Endometrial microvascular endothelial cells (primary cell): ENCODE measurements around the gene OBSL1. TPM values are rescaled to one million over a fixed set of nuclear protein-coding genes. Genes with fewer than 3 reads are reported as not detected.

Experiments used
- in situ Hi-C: cut with HindIII; loops from 2 replicates; pipeline ENCODE4 v1.10.0; 2017; ENCODE audit warnings: low sequenced_read_pairs, low pct_unique_long_range_greater_than_20kb; ENCODE audit errors: inconsistent ontology term
- total RNA-seq: library from RNA; depleted of rRNA; stranded (reverse); fragments of >200 nt; gene quantifications from one replicate; pipeline ENCODE4 v1.2.3, GENCODE V29; 2015; ENCODE audit errors: inconsistent ontology term

The OBSL1 gene
- 3.3 TPM for total RNA-seq

DNA sequence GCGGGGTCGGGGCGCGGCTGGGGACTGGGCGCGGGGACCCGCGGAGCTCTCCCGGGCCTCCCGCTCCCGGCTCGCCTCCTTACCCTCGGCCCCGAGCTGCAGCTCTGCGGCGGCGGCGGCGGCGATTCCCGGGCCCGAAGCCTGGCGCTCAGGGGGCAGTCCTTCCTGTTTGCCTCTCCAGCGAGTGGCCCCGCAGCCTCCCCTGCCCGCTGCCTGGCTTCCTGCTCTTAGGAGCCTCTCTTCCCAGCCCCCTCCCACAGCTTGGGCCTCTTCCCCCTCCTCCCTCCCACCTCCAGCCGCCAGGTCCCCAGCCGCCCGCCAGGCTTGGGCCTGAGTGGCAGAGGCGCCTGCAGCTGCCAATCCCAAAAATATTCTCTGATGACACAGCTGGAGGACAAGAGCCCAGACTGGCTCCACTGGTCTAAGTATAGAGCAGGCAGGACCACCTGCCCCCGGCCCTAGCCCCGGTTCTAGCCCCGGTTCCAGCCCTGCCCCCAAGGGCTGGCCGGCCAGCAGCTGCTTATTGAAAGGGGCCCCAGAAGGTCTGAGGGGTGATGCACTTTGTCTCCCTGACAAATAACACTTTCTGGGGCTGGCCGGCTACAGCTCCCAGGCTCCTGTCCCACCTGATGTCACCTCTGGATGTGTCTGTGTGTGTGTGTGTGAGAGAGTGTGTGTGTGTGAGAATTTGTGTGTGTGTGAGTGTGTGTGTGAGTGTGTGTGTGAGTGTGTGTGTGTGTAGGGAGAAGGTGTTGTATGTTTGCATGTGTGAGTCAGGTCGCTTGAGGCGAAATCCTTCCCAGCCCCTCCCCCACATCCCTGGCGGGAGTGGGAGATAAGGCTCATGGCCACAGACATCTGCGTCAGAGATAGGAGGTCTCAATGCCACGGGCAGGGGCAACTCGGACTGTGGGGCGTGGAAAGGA lies at the start of gene OBSL1:
TSS of gene OBSL1 (minus strand) at position 229 of the 926 bp plus-strand sequence. CDS start 307 bp downstream, outside the sequence.
- in situ Hi-C loops = no loop called here

GRCh38 chr2:219620546-219620945 lies 49.2 kb upstream of the OBSL1 start:
- in situ Hi-C loops = no loop called here

GRCh38 chr2:219619235-219619634 lies 47.9 kb upstream of the OBSL1 start:
- in situ Hi-C loops = no loop called here

GRCh38 chr2:219618733-219619122 lies 47.4 kb upstream of the OBSL1 start:
- in situ Hi-C loops = no loop called here

GRCh38 chr2:219616550-219616949 lies 45.2 kb upstream of the OBSL1 start:
- in situ Hi-C loops = no loop called here

DNA sequence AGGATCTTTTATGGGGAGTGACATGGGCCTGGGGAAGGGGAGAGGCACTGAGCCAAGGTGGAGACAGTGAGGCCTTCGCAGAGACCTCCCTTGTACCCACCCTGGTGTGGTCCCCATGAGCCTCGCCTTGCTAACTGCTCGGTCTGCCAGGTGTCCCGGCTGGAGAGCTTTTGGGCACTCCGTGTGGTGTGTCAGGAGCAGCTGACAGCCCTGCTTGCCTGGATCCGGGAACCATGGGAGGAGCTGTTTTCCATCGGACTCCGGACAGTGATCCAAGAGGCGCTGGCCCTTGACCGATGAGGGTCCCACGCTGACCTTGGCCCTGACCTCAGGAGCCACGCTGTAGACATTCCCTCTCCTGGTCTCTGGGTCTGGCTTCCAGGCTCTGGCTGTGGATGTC lies 44.6 kb upstream of the OBSL1 start:
- in situ Hi-C loops = no loop called here

GRCh38 chr2:219615036-219615435 lies 43.7 kb upstream of the OBSL1 start:
- in situ Hi-C loops = no loop called here

DNA sequence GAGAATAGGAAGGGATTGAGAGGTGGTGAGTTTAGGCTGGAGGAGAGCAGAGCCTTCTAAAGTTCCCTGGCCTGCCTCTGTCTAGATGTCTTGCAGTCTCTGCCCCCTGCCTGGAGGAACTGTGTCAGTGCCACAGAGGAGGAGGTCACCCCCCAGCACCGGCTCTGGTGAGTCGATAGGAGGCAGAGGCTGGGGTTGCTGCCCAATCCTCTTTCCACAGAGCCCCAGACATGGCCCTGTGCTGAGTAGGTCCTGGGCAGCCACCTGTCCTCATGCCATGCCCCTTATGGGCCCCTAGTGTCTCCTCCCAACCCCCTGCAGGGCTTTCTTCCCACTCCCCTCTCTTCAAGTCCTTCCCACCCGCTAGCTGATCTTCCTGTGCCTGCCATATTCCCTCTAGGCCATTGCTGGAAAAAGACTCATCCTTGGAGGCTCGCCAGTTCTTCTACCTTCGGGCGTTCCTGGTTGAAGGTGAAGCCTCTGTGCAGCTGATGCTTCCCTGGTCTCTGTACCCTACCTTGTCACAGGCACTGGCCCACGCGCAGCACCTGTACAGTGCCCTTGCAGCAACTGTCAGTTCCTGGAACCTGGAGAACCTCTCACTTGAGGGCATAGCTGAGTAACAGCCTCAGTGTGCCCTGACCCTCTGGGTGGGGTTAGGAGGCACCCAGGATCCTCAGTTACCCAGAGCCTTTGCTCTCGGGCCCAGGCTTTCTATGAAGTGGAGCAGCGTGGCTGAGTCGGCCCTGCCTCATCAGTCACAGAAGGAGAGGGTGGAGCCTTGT lies 42.9 kb upstream of the OBSL1 start:
- in situ Hi-C loops = no loop called here

- in situ Hi-C loops = no loop called here
These were observed 42.2 kb upstream of the OBSL1 start for GRCh38 chr2:219613461-219614070.

DNA sequence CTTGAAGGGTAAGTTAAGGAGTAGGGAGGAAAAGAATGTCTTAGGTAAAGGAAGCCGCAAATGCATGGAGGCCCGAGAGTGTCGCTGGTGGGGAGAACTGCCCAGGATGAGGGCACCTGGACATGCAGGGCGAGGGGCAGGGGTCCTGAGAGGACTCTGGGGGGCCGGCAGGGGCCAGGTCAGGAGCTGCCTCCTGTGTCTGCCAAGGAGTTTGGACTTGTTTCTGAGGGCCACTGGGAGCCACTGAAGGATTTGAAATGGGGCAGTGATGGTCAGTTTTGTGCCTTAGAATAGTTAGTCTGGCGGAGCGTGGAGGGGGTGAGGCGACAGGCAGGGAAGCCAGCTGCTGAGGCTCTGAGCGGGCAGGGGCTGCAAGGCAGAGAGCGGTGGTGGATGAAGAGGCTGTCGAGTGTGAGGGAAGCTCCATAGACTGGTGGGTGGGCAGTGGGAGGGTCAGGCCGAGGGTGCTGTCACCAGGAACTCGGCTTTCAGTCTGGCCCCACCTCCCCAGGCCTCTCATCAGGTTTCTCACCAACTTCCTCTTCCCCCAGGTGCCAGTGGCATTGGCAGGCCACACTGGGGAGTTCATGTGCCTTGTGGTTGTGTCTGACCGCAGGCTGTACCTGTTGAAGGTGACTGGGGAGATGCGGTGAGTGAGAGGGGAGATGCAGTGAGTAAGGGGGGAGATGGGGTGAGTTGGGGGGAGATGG lies 41.4 kb upstream of the OBSL1 start:
- in situ Hi-C loops = no loop called here

DNA sequence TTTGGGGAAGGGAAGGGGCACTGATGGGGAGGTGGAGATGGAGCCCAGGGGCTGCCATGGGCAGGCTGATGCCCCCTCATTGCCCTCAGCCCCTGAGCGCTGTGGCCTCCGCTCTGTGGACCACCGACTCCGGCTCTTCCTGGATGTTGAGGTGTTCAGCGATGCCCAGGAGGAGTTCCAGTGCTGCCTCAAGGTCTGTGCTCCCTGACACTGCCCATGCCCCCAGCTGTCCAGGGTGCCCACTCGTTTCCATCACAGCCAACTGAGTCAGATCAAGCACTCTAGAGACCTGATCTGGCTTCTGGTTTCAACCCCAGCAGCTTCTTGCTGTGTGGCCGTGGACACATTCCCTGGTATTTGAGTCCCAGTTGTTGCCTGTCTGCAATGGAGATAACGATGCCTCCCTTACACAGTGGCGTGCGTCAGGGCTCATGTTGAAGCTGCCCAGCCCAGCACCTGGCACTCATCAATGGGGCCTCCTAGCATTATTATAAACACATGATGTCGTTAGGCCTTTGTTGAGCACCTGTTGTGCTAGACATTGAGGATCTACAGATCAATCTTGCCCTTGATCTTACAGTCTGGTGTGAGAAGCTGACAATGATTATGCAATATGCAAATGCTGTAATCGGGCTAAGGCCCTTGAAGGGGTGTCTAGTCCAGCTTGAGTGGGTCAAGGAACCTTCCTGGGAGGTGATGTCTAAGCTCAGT lies 40.7 kb upstream of the OBSL1 start:
- in situ Hi-C loops = no loop called here

DNA sequence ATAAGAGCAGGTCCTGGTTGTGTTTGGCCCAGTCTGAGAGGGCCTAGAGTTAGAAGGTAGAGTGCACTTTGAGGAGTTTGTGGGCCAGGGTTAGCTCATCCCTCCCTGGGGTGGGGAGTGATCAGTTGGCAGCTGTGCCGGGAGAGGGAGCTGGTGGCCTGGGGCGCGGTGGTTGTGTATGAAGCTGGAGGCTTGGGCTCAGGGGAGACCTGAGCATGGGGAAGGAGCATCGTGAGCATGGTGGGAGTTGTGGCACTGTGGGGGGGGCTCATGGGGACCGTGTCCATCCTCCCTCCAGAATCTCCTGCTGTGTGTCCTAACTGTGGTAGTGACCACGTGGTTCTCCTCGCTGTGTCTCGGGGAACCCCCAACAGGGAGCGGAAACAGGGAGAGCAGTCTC lies 40.0 kb upstream of the OBSL1 start:
- in situ Hi-C loops = no loop called here

- in situ Hi-C loops = no loop called here
These were observed 37.9 kb upstream of the OBSL1 start for GRCh38 chr2:219609149-219609750.

DNA sequence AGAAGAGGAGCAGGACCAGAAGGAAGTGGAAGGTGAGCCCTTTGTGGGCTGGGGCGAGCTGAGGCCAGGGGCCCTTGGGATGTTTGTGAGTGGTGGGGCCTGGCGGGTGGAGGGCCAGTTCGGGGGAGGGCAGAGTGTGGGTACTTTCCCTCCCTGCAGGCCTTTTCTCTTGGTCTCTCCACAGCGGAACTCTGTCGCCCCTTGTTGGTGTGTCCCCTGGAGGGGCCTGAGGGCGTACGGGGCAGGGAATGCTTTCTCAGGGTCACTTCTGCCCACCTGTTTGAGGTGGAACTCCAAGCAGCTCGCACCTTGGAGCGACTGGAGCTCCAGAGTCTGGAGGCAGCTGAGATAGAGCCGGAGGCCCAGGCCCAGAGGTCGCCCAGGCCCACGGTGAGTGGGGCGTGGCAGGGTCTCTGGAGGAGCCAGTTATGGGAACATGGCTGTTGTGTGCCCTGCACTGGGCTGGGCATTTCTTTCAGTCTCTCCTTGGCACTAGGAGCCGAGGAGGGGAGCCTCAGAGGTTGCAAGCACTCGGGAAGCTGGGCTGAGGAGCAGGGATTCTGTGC lies 37.1 kb upstream of the OBSL1 start:
- in situ Hi-C loops = no loop called here

DNA sequence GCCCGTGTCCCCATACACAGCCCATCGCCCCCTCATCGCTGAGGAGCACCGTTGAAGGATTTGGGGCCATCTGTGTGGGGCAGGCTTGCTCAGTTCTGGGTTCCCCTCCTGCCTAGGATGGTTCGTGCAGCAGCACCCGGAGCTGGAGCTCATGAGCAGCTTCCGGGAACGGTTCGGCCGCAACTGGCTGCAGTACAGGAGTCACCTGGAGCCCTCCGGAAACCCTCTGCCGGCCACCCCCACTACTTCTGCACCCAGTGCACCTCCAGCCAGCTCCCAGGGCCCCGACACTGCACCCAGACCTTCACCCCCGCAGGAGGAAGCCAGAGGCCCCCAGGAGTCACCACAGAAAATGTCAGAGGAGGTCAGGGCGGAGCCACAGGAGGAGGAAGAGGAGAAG lies 36.6 kb upstream of the OBSL1 start:
- in situ Hi-C loops = no loop called here

DNA sequence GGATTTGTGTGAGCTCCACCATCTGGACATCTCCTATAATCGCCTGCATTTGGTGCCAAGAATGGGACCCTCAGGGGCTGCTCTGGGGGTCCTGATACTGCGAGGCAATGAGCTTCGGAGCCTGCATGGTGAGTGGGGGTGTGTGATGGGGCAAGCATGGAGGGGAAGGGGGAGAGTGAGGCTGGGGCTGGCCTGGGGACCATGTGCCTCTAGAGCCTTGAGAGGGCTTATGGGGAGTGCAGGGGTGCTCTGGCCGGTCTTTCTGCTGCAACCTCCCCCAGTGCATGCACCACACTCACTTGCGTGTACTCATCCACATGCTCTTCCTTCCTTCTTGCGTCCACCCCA lies 34.2 kb upstream of the OBSL1 start:
- in situ Hi-C loops = no loop called here

DNA sequence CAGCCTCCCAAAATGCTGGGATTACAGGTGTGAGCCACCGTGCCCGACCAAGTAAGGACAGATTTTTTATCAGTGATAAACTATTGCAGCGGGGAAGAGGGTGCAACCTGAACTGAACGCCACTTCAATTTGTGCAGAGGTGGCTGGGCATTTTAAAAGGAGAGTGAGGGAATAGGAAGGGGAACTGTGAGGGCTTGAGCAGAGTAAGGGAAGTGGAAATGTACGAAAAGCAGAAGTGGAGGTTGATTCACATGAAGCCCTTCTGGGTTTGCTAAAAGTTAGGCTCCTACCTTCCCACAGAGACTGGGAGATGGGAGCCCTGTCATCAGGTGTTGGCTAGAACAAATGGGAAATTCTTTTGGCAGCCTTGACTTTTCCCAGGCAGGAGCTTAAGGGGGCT lies 32.4 kb upstream of the OBSL1 start:
- in situ Hi-C loops = no loop called here
